ENCODE data around the gene PTGR3.
A peak's percentile ranks its signal among the peaks of the same experiment; 100 is the strongest.

Gene PTGR3

GRCh38 chr18:75216212-75216910 is 7.4 kb upstream of the PTGR3 start:
- no peak for TF ChIP-seq CTCF (IDR thresholded peaks at IDR 0.05; ENCODE audit: low read depth, low read length)
- no peak overlapping the region for H3K4me3 ChIP-seq (replicated peaks in 1 of 2; ENCODE audit: low read depth in 2 of 2, low read length in 2 of 2)
- no peak for DNase-seq (ENCODE audit: low read depth in 2 of 2)

GRCh38 chr18:75215663-75216062 is 6.7 kb upstream of the PTGR3 start:
- H3K4me3 ChIP-seq (replicated peaks in 1 of 2; ENCODE audit: low read depth in 2 of 2, low read length in 2 of 2), result no peak overlapping the region
- no peak for DNase-seq (ENCODE audit: low read depth in 2 of 2)
- no peak for TF ChIP-seq CTCF (IDR thresholded peaks at IDR 0.05; ENCODE audit: low read depth, low read length)

GRCh38 chr18:75214766-75215510 is 6.0 kb upstream of the PTGR3 start:
- no peak for TF ChIP-seq CTCF (IDR thresholded peaks at IDR 0.05; ENCODE audit: low read depth, low read length)
- no peak for DNase-seq (ENCODE audit: low read depth in 2 of 2)
- H3K4me3 ChIP-seq (replicated peaks in 1 of 2; ENCODE audit: low read depth in 2 of 2, low read length in 2 of 2), result no peak overlapping the region

- DNase-seq (ENCODE audit: low read depth in 2 of 2), result no peak
- TF ChIP-seq CTCF (IDR thresholded peaks at IDR 0.05; ENCODE audit: low read depth, low read length), result no peak
- H3K4me3 ChIP-seq (replicated peaks in 1 of 2; ENCODE audit: low read depth in 2 of 2, low read length in 2 of 2), result no peak overlapping the region
These were observed 5.4 kb upstream of the PTGR3 start for GRCh38 chr18:75214332-75214690.

- no peak for TF ChIP-seq CTCF (IDR thresholded peaks at IDR 0.05; ENCODE audit: low read depth, low read length)
- H3K4me3 ChIP-seq (replicated peaks in 1 of 2; ENCODE audit: low read depth in 2 of 2, low read length in 2 of 2), result no peak overlapping the region
- peak; percentile 31 to 32 for DNase-seq (ENCODE audit: low read depth in 2 of 2)
These were observed 4.8 kb upstream of the PTGR3 start for GRCh38 chr18:75213611-75214331.

GRCh38 chr18:75212751-75213090 is 3.8 kb upstream of the PTGR3 start:
- H3K4me3 ChIP-seq (replicated peaks in 1 of 2; ENCODE audit: low read depth in 2 of 2, low read length in 2 of 2), result peak overlapping the region; percentile 64 to 85
- DNase-seq (ENCODE audit: low read depth in 2 of 2), result no peak
- TF ChIP-seq CTCF (IDR thresholded peaks at IDR 0.05; ENCODE audit: low read depth, low read length), result no peak

Measured in cardiac fibroblast (primary cell).